H1 (cell line): ENCODE data around the gene SENP6. TPM values are rescaled to one million over a fixed set of nuclear protein-coding genes. Genes with fewer than 3 reads are reported as not detected.

Experiments
- CTCF ChIA-PET: fragments of 300-600 bp; sonication (Branson Sonifier 250); formaldehyde crosslinking; loops from one replicate; lab custom pipeline; 2021; ENCODE audit not compliant: partially characterized antibody; lab: Charles Lee
- POLR2A ChIA-PET: fragments of 300-600 bp; sonication (Branson Sonifier 250); formaldehyde crosslinking; loops from one replicate; lab custom pipeline; 2021; ENCODE audit warnings: inconsistent platforms; ENCODE audit not compliant: partially characterized antibody; lab: Charles Lee
- DNase-seq, 2 experiments: peaks; one replicate each; pipeline versions ENCODE4 v3.0.0 to v3.0.0-alpha.2; 2010 to 2022; ENCODE audit warnings: low spot score in 2 of 2, low read depth in 1 of 2, mixed read lengths in 1 of 2
- FAIRE-seq: peaks from 2 replicates; lab custom pipeline; 2011; peaks lifted over from hg19 to GRCh38; lab: Jason Lieb, UNC
- H2AFZ ChIP-seq: 2 replicates; pipeline ENCODE4 v1.8.1; 2012; ENCODE audit warnings: low read length, inconsistent platforms
- H2AK5ac ChIP-seq: 2 replicates; pipeline ENCODE4 v1.6.1; 2013; ENCODE audit warnings: low read depth, low read length
- H2BK120ac ChIP-seq: replicated peaks from 2 replicates; pipeline ENCODE3; 2013; ENCODE audit warnings: low read depth, low read length, inconsistent platforms
- H2BK12ac ChIP-seq: 2 replicates; pipeline ENCODE4 v1.6.1; 2013; ENCODE audit warnings: low read depth, low read length
- H2BK15ac ChIP-seq: 2 replicates; pipeline ENCODE4 v1.6.1; 2013; ENCODE audit warnings: low read length
- H2BK20ac ChIP-seq: 2 replicates; pipeline ENCODE4 v1.6.1; 2013; ENCODE audit warnings: low read length
- H2BK5ac ChIP-seq: 2 replicates; pipeline ENCODE4 v1.6.1; 2013; ENCODE audit warnings: low read depth, low read length
- H3K14ac ChIP-seq: 2 replicates; pipeline ENCODE4 v1.6.1; 2013; ENCODE audit warnings: inconsistent platforms; ENCODE audit not compliant: insufficient read length
- H3K18ac ChIP-seq: 2 replicates; pipeline ENCODE4 v1.6.1; 2013; ENCODE audit warnings: low read length; ENCODE audit errors: extremely low read depth
- H3K23ac ChIP-seq: 2 replicates; pipeline ENCODE4 v1.6.1; 2013; ENCODE audit warnings: inconsistent platforms; ENCODE audit not compliant: insufficient read length
- H3K23me2 ChIP-seq: 2 replicates; pipeline ENCODE4 v1.6.1; 2013; ENCODE audit warnings: low read depth, low read length
- H3K27ac ChIP-seq: 2 replicates; pipeline ENCODE4 v1.6.1; 2011; ENCODE audit warnings: low read depth, low read length, inconsistent platforms
- H3K27me3 ChIP-seq, 4 experiments: replicated peaks in 1 of 4; 1 replicate in 1 of 4; 2 replicates in 3 of 4; pipeline versions ENCODE4 v1.6.1 to v1.8.1; 2011 to 2013; ENCODE audit warnings: low read length in 3 of 4, mild to moderate bottlenecking in 3 of 4, inconsistent platforms in 2 of 4, mixed read lengths in 2 of 4, moderate library complexity in 1 of 4; ENCODE audit not compliant: control insufficient read depth in 3 of 4, insufficient read depth in 3 of 4; ENCODE audit errors: extremely low read depth in 1 of 4
- H3K36me3 ChIP-seq, 4 experiments: 2 replicates each; pipeline versions ENCODE4 v1.6.1 to v1.8.1; 2011 to 2013; ENCODE audit warnings: mild to moderate bottlenecking in 4 of 4, low read length in 3 of 4, moderate library complexity in 2 of 4, control low read depth in 1 of 4, inconsistent platforms in 1 of 4; ENCODE audit not compliant: insufficient read depth in 4 of 4, control insufficient read depth in 2 of 4
- H3K4ac ChIP-seq: replicated peaks from 2 replicates; pipeline ENCODE3; 2013; ENCODE audit warnings: low read length, low read depth, mixed read lengths, inconsistent platforms; ENCODE audit not compliant: insufficient read length
- H3K4me1 ChIP-seq, 4 experiments: replicated peaks in 1 of 4; 1 replicate in 1 of 4; 2 replicates in 3 of 4; pipeline versions ENCODE4 v1.6.1 to v1.8.1; 2011 to 2013; ENCODE audit warnings: low read length in 3 of 4, inconsistent platforms in 2 of 4, mixed read lengths in 1 of 4; ENCODE audit not compliant: insufficient read depth in 4 of 4, control insufficient read depth in 3 of 4
- H3K4me2 ChIP-seq, 2 experiments: 2 replicates each; pipeline versions ENCODE4 v1.6.1 to v1.8.1; 2011 to 2013; ENCODE audit warnings: low read depth in 2 of 2, low read length in 2 of 2, control low read depth in 1 of 2, inconsistent platforms in 1 of 2, mild to moderate bottlenecking in 1 of 2; ENCODE audit not compliant: insufficient read depth in 1 of 2
- H3K4me3 ChIP-seq, 4 experiments: fragments of 200-600, 300-600 bp in 1 of 4; sonication (generic), shearing (Covaris generic), sonication (Bioruptor Twin) in 1 of 4; 2 replicates each; pipeline versions ENCODE4 v1.5.1 to v1.8.1; 2011 to 2016; ENCODE audit warnings: low read length in 4 of 4, low read depth in 3 of 4, control low read depth in 2 of 4, inconsistent platforms in 2 of 4, mild to moderate bottlenecking in 2 of 4, mixed read lengths in 1 of 4, moderate library complexity in 1 of 4; ENCODE audit not compliant: insufficient read depth in 2 of 4; ENCODE audit errors: extremely low read depth in 1 of 4
- H3K56ac ChIP-seq: replicated peaks from 2 replicates; pipeline ENCODE3; 2013; ENCODE audit warnings: low read depth, mild to moderate bottlenecking, mixed read lengths, low read length, inconsistent platforms; ENCODE audit not compliant: insufficient read length
- H3K79me1 ChIP-seq: 2 replicates; pipeline ENCODE4 v1.6.1; 2013; ENCODE audit warnings: low read depth, low read length, control low read depth
- H3K79me2 ChIP-seq, 2 experiments: 2 replicates each; pipeline versions ENCODE4 v1.6.1 to v1.8.1; 2012 to 2013; ENCODE audit warnings: low read length in 2 of 2, mild to moderate bottlenecking in 2 of 2, inconsistent platforms in 1 of 2; ENCODE audit not compliant: insufficient read depth in 2 of 2, control insufficient read depth in 1 of 2
- H3K9ac ChIP-seq, 4 experiments: replicated peaks in 1 of 4; 1 replicate in 1 of 4; 2 replicates in 3 of 4; pipeline versions ENCODE4 v1.6.1 to v1.8.1; 2011 to 2013; ENCODE audit warnings: low read depth in 3 of 4, low read length in 3 of 4, control low read depth in 2 of 4, mild to moderate bottlenecking in 2 of 4, moderate library complexity in 2 of 4, inconsistent platforms in 1 of 4; ENCODE audit errors: extremely low read depth in 1 of 4
- H3K9me3 ChIP-seq, 2 experiments: 2 replicates each; pipeline versions ENCODE4 v1.6.1 to v1.8.1; 2012 to 2013; ENCODE audit warnings: mild to moderate bottlenecking in 2 of 2, moderate library complexity in 2 of 2, control low read depth in 1 of 2, inconsistent platforms in 1 of 2, low read depth in 1 of 2, low read length in 1 of 2, mixed read lengths in 1 of 2; ENCODE audit not compliant: insufficient read depth in 2 of 2
- H4K20me1 ChIP-seq, 2 experiments: replicated peaks in 1 of 2; 2 replicates each; pipeline versions ENCODE3 to v1.8.1; 2011 to 2013; ENCODE audit warnings: inconsistent platforms in 2 of 2, low read length in 2 of 2, mild to moderate bottlenecking in 1 of 2; ENCODE audit not compliant: insufficient read depth in 2 of 2, control insufficient read depth in 1 of 2
- H4K5ac ChIP-seq: 2 replicates; pipeline ENCODE4 v1.6.1; 2013; ENCODE audit warnings: low read length, low read depth, mixed read lengths, inconsistent platforms; ENCODE audit not compliant: insufficient read length
- H4K8ac ChIP-seq: 2 replicates; pipeline ENCODE4 v1.8.0; 2013; ENCODE audit warnings: mild to moderate bottlenecking, moderate library complexity, low read length, inconsistent platforms; ENCODE audit not compliant: insufficient read depth; ENCODE audit errors: extremely low read depth
- H4K91ac ChIP-seq: replicated peaks from 2 replicates; pipeline ENCODE3; 2013; ENCODE audit warnings: low read length, mixed read lengths, inconsistent platforms; ENCODE audit not compliant: insufficient read length
- GTF2F1 ChIP-seq: IDR thresholded peaks from 2 replicates; pipeline ENCODE4 v1.6.1; 2012; ENCODE audit warnings: low read depth, low read length, improper control_type of control experiment, borderline replicate concordance
- POLR2AphosphoS5 ChIP-seq: IDR thresholded peaks from 2 replicates; pipeline ENCODE4 v1.6.1; 2011; ENCODE audit warnings: low read depth, low read length
- SIN3A ChIP-seq, 2 experiments: IDR thresholded peaks in 1 of 2; conservative IDR thresholded peaks in 1 of 2; 2 replicates each; pipeline ENCODE4 v1.6.1; 2011 to 2012; ENCODE audit warnings: low read length in 2 of 2, improper control_type of control experiment in 1 of 2, low read depth in 1 of 2, mild to moderate bottlenecking in 1 of 2
- SP1 ChIP-seq: IDR thresholded peaks from 2 replicates; pipeline ENCODE4 v1.6.1; 2011; ENCODE audit warnings: low read depth, low read length
- USF2 ChIP-seq: IDR thresholded peaks from 2 replicates; pipeline ENCODE4 v1.6.1; 2011; ENCODE audit warnings: low read length, improper control_type of control experiment
- ZNF274 ChIP-seq: IDR thresholded peaks from 2 replicates; pipeline ENCODE4 v1.7.0; 2012; ENCODE audit warnings: low read length, borderline replicate concordance; ENCODE audit errors: extremely low read depth
- WGBS, 2 experiments: shearing (Covaris generic) in 1 of 2; methylation state at CpG; one replicate each; pipeline versions ENCODE4 v1.1.6 to v1.1.7; 2013 to 2015; ENCODE audit warnings: low lambda C conversion rate in 2 of 2, mixed read lengths in 2 of 2, inconsistent platforms in 1 of 2, low coverage in 1 of 2, missing lambda C conversion rate in 1 of 2; ENCODE audit not compliant: insufficient replicate concordance in 2 of 2, insufficient coverage in 1 of 2, insufficient read length in 1 of 2; ENCODE audit errors: extremely low coverage in 1 of 2, missing lambda C conversion rate in 1 of 2; 5-methylcytosine and 5-hydroxymethylcytosine counted together
- polyA plus RNA-seq, 7 experiments: library from polyadenylated mRNA; depleted of rRNA in 3 of 7; stranded (reverse) in 5 of 7; unstranded in 2 of 7; fragments of >200 nt in 5 of 7; fragments of 200-250 nt in 2 of 7; gene quantifications; 1 replicate in 5 of 7; 2 replicates in 1 of 7; 4 replicates in 1 of 7; pipeline versions ENCODE4 v1.2.1 to v1.2.3, GENCODE V29; 2011 to 2013; ENCODE audit warnings: missing spikeins in 2 of 7, mixed read lengths in 2 of 7
- total RNA-seq: library from RNA; stranded (reverse); fragmentation: NEBNext Ultra II Directional; extraction: Animal tissue kit (Norgen Biotek cat#: 25700); gene quantifications from 2 replicates; pipeline ENCODE4 v1.2.1, GENCODE V29; 2021

SENP6 gene
- total and polyA plus RNA-seq, 2 of the 8 experiments (the other 6 are each of a cell fraction or from before 2014, with no cell fraction given): 13.8 to 103 TPM

GRCh38 chr6:75612434-75612833, 10.8 kb downstream of the SENP6 start:
- no peaks in the 10 kb centered on the region for H3K27me3 ChIP-seq
- no peak overlapping the region for H2BK20ac ChIP-seq
- no peak overlapping the region for H3K56ac ChIP-seq
- no peak for FAIRE-seq
- H2AFZ ChIP-seq: no peak overlapping the region
- H2AK5ac ChIP-seq: no peak overlapping the region
- H2BK5ac ChIP-seq: no peak overlapping the region
- no peak overlapping the region for H3K14ac ChIP-seq
- peaks cover 14 to 19% of the 10 kb centered on the region in 2 experiments for H4K20me1 ChIP-seq
- no peak overlapping the region for H3K27ac ChIP-seq
- DNase-seq: no peak
- H3K4ac ChIP-seq: no peak overlapping the region
- TF ChIP-seq GTF2F1 (no peak), ZNF274 (no peak), SP1 (no peak), POLR2AphosphoS5 (no peak), SIN3A (conservative IDR thresholded peaks at IDR 0.05 in 1 of 2, IDR thresholded peaks at IDR 0.05 in 1 of 2; ENCODE audit: low read depth in 1 of 2, low read length in 2 of 2) (no peak), USF2 (no peak)
- no peak overlapping the region for H4K91ac ChIP-seq
- no peak overlapping the region for H4K5ac ChIP-seq
- H3K9me3 ChIP-seq: no peaks in the 10 kb centered on the region
- no peaks in the 10 kb centered on the region for H3K36me3 ChIP-seq
- no peaks in the 10 kb centered on the region for H3K79me1 ChIP-seq
- no peak overlapping the region for H2BK120ac ChIP-seq
- H3K79me2 ChIP-seq: peaks cover 36 to 99% of the 10 kb centered on the region in 2 experiments
- WGBS, 2 experiments: 94% methylated on average over 3 of the region's 3 CpGs; no CpG with 5 or more reads in 1 of the 2 experiments
- H2BK12ac ChIP-seq: no peak overlapping the region
- H3K18ac ChIP-seq: no peak overlapping the region
- no peaks in the 10 kb centered on the region for H3K23me2 ChIP-seq
- H3K9ac ChIP-seq: no peak overlapping the region
- ChIA-PET CTCF (no interaction called here), POLR2A (interaction anchor here (6.1 kb wide), 1 partner anchor 10 kb away, joined by 48 read pairs; the partner anchor contains the start of gene SENP6)
- H3K23ac ChIP-seq: no peak overlapping the region
- no peak overlapping the region for H4K8ac ChIP-seq
- H3K4me1 ChIP-seq: peaks cover 0 to 10% (median 3%) of the 10 kb centered on the region in 4 experiments; a peak in 4 of 7 replicates
- no peak overlapping the region for H3K4me3 ChIP-seq
- no peak overlapping the region for H2BK15ac ChIP-seq
- no peak overlapping the region for H3K4me2 ChIP-seq
